Neutrophil (primary cell): ENCODE data around the gene WNT2B.

Source experiments
- H3K27ac ChIP-seq: fragments of 200-600 bp; sonication (generic); 2 replicates; pipeline ENCODE4 v1.5.1; 2016; ENCODE audit warnings: mild to moderate bottlenecking, moderate library complexity
- H3K27me3 ChIP-seq: fragments of 200-600 bp; sonication (generic); 2 replicates; pipeline ENCODE4 v1.6.0; 2016; ENCODE audit warnings: mild to moderate bottlenecking
- H3K36me3 ChIP-seq: fragments of 200-600 bp; sonication (generic); 2 replicates; pipeline ENCODE4 v1.5.1; 2017
- H3K4me1 ChIP-seq, 2 experiments: fragments of 200-600 bp in 1 of 2; sonication (generic) in 1 of 2; 1 replicate in 1 of 2; 2 replicates in 1 of 2; pipeline versions ENCODE4 v1.5.1 to v1.6.1; 2013 to 2016; ENCODE audit warnings: low read depth in 1 of 2, low read length in 1 of 2, mild to moderate bottlenecking in 1 of 2, moderate library complexity in 1 of 2; ENCODE audit not compliant: control insufficient read depth in 1 of 2, insufficient read depth in 1 of 2
- H3K4me3 ChIP-seq, 2 experiments: fragments of 200-600 bp in 1 of 2; sonication (generic) in 1 of 2; 1 replicate in 1 of 2; 2 replicates in 1 of 2; pipeline ENCODE4 v1.5.1; 2013 to 2016; ENCODE audit warnings: low read depth in 1 of 2, low read length in 1 of 2, mild to moderate bottlenecking in 1 of 2, moderate library complexity in 1 of 2
- H3K9me3 ChIP-seq: fragments of 200-600 bp; sonication (generic); 2 replicates; pipeline ENCODE4 v1.5.1; 2016
- CTCF ChIP-seq: fragments of 200-600 bp; sonication (generic); IDR thresholded peaks from 2 replicates; pipeline ENCODE4 v1.5.1; 2016; ENCODE audit warnings: antibody characterized with exemption

Gene WNT2B

DNA sequence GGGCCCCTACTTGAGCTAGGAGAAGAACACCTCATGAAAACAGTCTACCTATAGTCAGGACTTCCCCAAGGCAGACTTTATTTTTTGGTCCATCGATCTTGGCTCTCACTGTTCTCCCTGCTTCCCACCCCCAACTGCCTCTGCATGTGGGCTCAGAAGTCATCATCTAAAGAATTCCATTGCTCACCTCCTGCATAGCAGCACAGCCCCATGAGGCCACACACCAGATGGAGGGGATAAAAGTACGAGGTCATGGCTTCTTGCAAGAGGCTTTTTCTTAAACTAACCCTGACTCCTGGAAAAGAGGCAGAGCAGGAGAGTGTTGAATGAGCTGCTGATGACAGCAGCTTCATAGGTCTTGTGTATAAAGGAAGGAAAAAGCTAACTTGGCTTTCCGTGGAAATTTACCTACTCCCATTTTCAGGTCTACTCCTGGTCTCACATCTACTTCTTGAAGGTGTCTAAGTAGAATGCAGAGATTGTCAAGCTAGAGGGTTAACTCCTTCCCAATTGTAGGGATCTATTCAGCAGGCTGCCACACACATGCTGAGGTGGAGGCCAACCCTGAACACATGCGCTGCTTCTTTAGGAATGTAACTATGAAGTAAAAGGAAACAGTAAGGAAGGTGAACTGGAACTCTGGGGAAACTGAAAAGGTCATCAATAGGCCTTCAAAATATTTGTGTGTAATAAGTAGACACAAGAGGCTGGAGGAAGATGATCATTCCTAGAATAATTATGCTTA lies 18.7 kb downstream of the WNT2B start:
- TF ChIP-seq CTCF: no peak
- peaks cover 10% of the 10 kb centered on the region for H3K36me3 ChIP-seq
- H3K9me3 ChIP-seq: no peaks in the 10 kb centered on the region
- no peaks in the 10 kb centered on the region for H3K4me1 ChIP-seq
- no peak overlapping the region for H3K4me3 ChIP-seq
- H3K27me3 ChIP-seq: no peaks in the 10 kb centered on the region
- no peak overlapping the region for H3K27ac ChIP-seq

- no peak for TF ChIP-seq CTCF
- Histone ChIP-seq H3K27me3 (no peaks in the 10 kb centered on the region), H3K27ac (no peak overlapping the region), H3K9me3 (no peaks in the 10 kb centered on the region), H3K4me1 (no peaks in the 10 kb centered on the region), H3K36me3 (peaks cover 10% of the 10 kb centered on the region), H3K4me3 (no peak overlapping the region)
These were observed 19.3 kb downstream of the WNT2B start for GRCh38 chr1:112528076-112528475.

GRCh38 chr1:112529301-112529700 lies 20.5 kb downstream of the WNT2B start:
- H3K9me3 ChIP-seq: no peaks in the 10 kb centered on the region
- no peaks in the 10 kb centered on the region for H3K27me3 ChIP-seq
- peaks cover 10% of the 10 kb centered on the region for H3K36me3 ChIP-seq
- no peak for TF ChIP-seq CTCF
- no peak overlapping the region for H3K4me3 ChIP-seq
- H3K27ac ChIP-seq: no peak overlapping the region
- H3K4me1 ChIP-seq: no peaks in the 10 kb centered on the region

GRCh38 chr1:112530832-112531231 lies 22.1 kb downstream of the WNT2B start:
- H3K36me3 ChIP-seq: no peaks in the 10 kb centered on the region
- no peak overlapping the region for H3K4me3 ChIP-seq
- no peak for TF ChIP-seq CTCF
- no peak overlapping the region for H3K27ac ChIP-seq
- no peaks in the 10 kb centered on the region for H3K27me3 ChIP-seq
- no peaks in the 10 kb centered on the region for H3K9me3 ChIP-seq
- H3K4me1 ChIP-seq: no peaks in the 10 kb centered on the region

DNA sequence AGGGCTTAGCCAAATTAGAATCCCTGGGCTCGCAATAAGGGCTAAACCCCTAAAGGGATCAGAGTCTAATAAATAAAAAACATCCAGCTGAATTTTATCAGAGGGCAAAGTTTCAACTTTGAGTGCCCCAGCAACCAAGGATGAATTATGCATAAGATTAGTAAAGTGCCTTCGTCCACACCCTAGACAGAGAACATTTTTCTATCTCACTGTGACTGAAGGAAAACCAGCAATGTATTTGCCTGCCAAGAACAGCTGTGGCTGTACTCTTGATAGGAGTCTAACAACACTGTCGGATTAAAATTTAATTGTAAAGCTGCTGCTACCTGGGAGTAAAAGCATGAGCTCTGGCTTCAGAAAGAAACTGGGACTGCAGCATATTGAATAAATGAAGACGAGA lies 23.3 kb downstream of the WNT2B start:
- no peaks in the 10 kb centered on the region for H3K9me3 ChIP-seq
- no peak overlapping the region for H3K27ac ChIP-seq
- H3K4me1 ChIP-seq: no peaks in the 10 kb centered on the region

More for the DNA sequence above, 23.3 kb downstream of the WNT2B start:
- H3K36me3 ChIP-seq: no peaks in the 10 kb centered on the region
- H3K4me3 ChIP-seq: no peak overlapping the region
- no peaks in the 10 kb centered on the region for H3K27me3 ChIP-seq
- TF ChIP-seq CTCF: no peak
